Transverse colon (tissue), 4 donors: ENCODE data around the gene IL36RN. TPM values are rescaled to one million over a fixed set of nuclear protein-coding genes. Genes with fewer than 3 reads are reported as not detected.

Experiments used
- DNase-seq: peaks from one replicate; pipeline ENCODE4 v3.0.0-alpha.2; 2019
- H3K27ac ChIP-seq, 4 donors: fragments of 200-600 bp; sonication (generic); 2 replicates each; pipeline ENCODE4 v1.5.1; 2016 to 2018; ENCODE audit warnings: inconsistent platforms in 4 of 4
- H3K27me3 ChIP-seq: fragments of 200-600 bp; sonication (generic); 2 replicates; pipeline ENCODE4 v1.5.1; 2017; ENCODE audit warnings: inconsistent platforms
- H3K36me3 ChIP-seq, 4 donors: fragments of 200-600 bp; sonication (generic); 2 replicates each; pipeline ENCODE4 v1.5.1; 2017 to 2019; ENCODE audit warnings: inconsistent platforms in 4 of 4
- H3K4me1 ChIP-seq, 4 donors: fragments of 200-600 bp; sonication (generic); 2 replicates each; pipeline ENCODE4 v1.5.1; 2017 to 2020; ENCODE audit warnings: inconsistent platforms in 4 of 4
- H3K4me3 ChIP-seq, 4 donors: fragments of 200-600 bp; sonication (generic); 1 replicate in 1 of 4; 2 replicates in 3 of 4; pipeline versions ENCODE4 v1.5.1 to v1.6.1; 2017 to 2019; ENCODE audit warnings: inconsistent platforms in 4 of 4
- H3K9me3 ChIP-seq, 2 donors: fragments of 200-600 bp; sonication (generic); 2 replicates each; pipeline ENCODE4 v1.5.1; 2017 to 2019; ENCODE audit warnings: inconsistent platforms in 2 of 2
- EP300 ChIP-seq: sonication (generic); formaldehyde crosslinking; IDR thresholded peaks from one replicate; pipeline ENCODE4 v1.6.1; 2017; ENCODE audit warnings: antibody characterized with exemption, low read depth
- POLR2A ChIP-seq: fragments of 450-650 bp; IDR thresholded peaks from one replicate; pipeline ENCODE4 v1.6.1; 2016; ENCODE audit warnings: antibody characterized with exemption, mild to moderate bottlenecking, moderate library complexity
- POLR2AphosphoS5 ChIP-seq, 3 donors: sonication (generic); formaldehyde crosslinking; IDR thresholded peaks; one replicate each; pipeline ENCODE4 v1.6.1; 2016; ENCODE audit warnings: antibody characterized with exemption in 3 of 3
- WGBS, 2 donors: methylation state at CpG; one replicate each; pipeline ENCODE4 v1.1.5; 2018; ENCODE audit warnings: low coverage in 1 of 2; 5-methylcytosine and 5-hydroxymethylcytosine counted together
- in situ Hi-C, 4 donors: fragments of 200-750 bp; cut with MboI; loops; one replicate each; pipeline versions ENCODE4 v1.15.0 to v1.15.1; 2017; ENCODE audit warnings: low sequenced_read_pairs in 3 of 4, low pct_ligation_motif_present in 1 of 4, low pct_unique_long_range_greater_than_20kb in 1 of 4
- intact Hi-C: fragments of 100-400 bp; cut with DNase I; formaldehyde crosslinking; loops from one replicate; pipeline ENCODE4 v1.15.1; 2023; ENCODE audit warnings: low total_unique reads
- total RNA-seq, 4 donors: library from RNA; depleted of rRNA; stranded (reverse); fragments of >200 nt; gene quantifications; one replicate each; pipeline ENCODE4 v1.1.0, GENCODE V29; 2016
- TF ChIP-seq, protein P1 (sequence below), 5 experiments: fragments of 200-600 bp in 3 of 5; fragments of 450-650 bp in 2 of 5; sonication (generic) in 3 of 5; IDR thresholded peaks; 1 replicate in 2 of 5; 2 replicates in 3 of 5; pipeline ENCODE4 v1.5.1; 2016 to 2017; ENCODE audit warnings: antibody characterized with exemption in 5 of 5, inconsistent platforms in 3 of 5, mild to moderate bottlenecking in 2 of 5, moderate library complexity in 1 of 5

Gene IL36RN
- total RNA-seq, 4 donors from 2014 or later: not detected

DNA sequence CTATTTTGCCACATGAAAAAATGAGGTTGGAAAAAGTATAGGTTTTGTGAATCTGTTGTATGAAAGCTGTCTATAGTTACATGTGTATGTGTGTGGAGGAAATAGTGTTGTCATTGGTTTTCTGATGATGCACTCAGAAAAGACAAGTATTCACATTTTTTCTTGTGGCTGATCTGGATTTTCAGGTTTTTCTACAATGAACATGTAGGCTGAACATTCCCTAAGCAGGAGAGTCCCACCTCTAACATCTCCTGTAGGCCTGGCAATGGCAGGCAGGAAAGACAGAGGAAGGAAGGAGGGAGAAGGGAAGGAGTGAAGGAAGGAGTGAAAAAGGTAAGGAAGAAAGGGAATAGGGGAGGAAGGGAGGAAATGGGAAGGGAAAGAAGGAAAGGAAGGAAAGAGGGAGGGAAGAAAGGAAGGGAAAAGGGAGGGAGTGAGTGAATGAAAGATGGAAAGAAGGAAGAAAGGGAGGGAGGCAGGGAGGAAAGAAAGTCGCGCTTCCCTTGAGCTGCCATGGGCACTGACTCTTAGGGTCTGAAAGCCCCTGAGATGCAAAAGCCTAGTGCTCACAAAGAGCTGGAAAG lies 495 bp upstream of the IL36RN start:
- in situ Hi-C loops (no loop called here), intact Hi-C loops (no loop called here)
- peaks cover 0 to 4% of the 10 kb centered on the region in 2 donors for H3K9me3 ChIP-seq
- 45 to 86% methylated on average over 2 of the region's 2 CpGs for WGBS, 2 donors
- no peaks in the 10 kb centered on the region for H3K36me3 ChIP-seq
- H3K27me3 ChIP-seq: no peaks in the 10 kb centered on the region
- TF ChIP-seq, protein P1, sequence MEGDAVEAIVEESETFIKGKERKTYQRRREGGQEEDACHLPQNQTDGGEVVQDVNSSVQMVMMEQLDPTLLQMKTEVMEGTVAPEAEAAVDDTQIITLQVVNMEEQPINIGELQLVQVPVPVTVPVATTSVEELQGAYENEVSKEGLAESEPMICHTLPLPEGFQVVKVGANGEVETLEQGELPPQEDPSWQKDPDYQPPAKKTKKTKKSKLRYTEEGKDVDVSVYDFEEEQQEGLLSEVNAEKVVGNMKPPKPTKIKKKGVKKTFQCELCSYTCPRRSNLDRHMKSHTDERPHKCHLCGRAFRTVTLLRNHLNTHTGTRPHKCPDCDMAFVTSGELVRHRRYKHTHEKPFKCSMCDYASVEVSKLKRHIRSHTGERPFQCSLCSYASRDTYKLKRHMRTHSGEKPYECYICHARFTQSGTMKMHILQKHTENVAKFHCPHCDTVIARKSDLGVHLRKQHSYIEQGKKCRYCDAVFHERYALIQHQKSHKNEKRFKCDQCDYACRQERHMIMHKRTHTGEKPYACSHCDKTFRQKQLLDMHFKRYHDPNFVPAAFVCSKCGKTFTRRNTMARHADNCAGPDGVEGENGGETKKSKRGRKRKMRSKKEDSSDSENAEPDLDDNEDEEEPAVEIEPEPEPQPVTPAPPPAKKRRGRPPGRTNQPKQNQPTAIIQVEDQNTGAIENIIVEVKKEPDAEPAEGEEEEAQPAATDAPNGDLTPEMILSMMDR (IDR thresholded peaks at IDR 0.05): no peak
- TF ChIP-seq POLR2A (no peak), POLR2AphosphoS5 (IDR thresholded peaks at IDR 0.05) (no peak), EP300 (no peak)
- DNase-seq: no peak
- no peak overlapping the region for H3K27ac ChIP-seq
- no peak overlapping the region for H3K4me3 ChIP-seq
- H3K4me1 ChIP-seq: no peaks in the 10 kb centered on the region

DNA sequence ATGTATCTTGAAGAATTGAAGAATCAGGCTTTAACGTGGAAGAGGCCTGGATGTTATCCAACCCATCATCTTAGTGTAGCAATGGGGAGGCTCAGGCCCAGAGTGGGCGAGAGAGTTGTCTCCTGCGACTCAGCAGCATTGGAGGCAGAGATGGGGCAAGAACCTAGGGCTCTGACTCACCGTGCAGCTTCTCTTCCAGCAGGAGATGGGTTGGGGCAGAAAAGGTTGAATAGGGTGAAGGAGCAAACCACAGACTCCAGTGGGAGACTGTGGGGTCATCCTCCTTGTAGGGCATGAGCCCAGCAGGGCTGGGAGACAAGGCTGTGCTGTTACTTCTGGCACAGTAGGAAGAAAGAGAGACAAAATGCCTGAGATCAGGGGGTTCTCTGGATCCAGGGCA lies 1.4 kb downstream of the IL36RN start:
- H3K9me3 ChIP-seq: no peaks in the 10 kb centered on the region
- no peaks in the 10 kb centered on the region for H3K27me3 ChIP-seq
- H3K4me1 ChIP-seq: no peaks in the 10 kb centered on the region
- H3K27ac ChIP-seq: no peak overlapping the region
- TF ChIP-seq EP300 (no peak), POLR2AphosphoS5 (IDR thresholded peaks at IDR 0.05) (no peak), POLR2A (no peak)
- TF ChIP-seq, protein P1 (IDR thresholded peaks at IDR 0.05): no peak
- in situ Hi-C loops: no loop called here
- no peak overlapping the region for H3K4me3 ChIP-seq
- intact Hi-C loops: no loop called here
- 54 to 77% methylated on average over 4 of the region's 4 CpGs for WGBS, 2 donors
- no peak for DNase-seq
- no peaks in the 10 kb centered on the region for H3K36me3 ChIP-seq

DNA sequence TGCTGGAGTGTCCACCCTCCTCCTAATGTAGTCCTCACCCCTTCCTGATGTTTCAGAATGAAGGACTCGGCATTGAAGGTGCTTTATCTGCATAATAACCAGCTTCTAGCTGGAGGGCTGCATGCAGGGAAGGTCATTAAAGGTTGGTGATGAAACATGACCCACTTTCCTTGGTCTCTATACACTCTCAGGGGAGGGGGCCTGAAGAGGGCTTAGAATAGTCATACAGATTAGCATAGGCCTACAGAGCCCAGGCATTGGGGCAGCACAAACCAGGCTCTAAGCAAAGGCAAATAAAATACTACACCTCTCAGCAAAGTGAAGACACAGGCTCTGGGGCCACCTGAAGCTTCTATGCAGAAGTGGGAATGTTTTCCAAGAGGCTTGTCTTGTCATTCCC lies 1.8 kb downstream of the IL36RN start:
- intact Hi-C loops (no loop called here), in situ Hi-C loops (no loop called here)
- Histone ChIP-seq H3K36me3 (no peaks in the 10 kb centered on the region), H3K4me3 (no peak overlapping the region), H3K9me3 (no peaks in the 10 kb centered on the region), H3K27ac (no peak overlapping the region), H3K4me1 (no peaks in the 10 kb centered on the region), H3K27me3 (no peaks in the 10 kb centered on the region)
- WGBS, 2 donors: 91% methylated on average over 1 of the region's 1 CpG; no CpG with 5 or more reads in 1 of the 2 donors
- DNase-seq: no peak
- TF ChIP-seq POLR2A (no peak), EP300 (no peak), POLR2AphosphoS5 (IDR thresholded peaks at IDR 0.05) (no peak)
- TF ChIP-seq, protein P1 (IDR thresholded peaks at IDR 0.05): no peak

DNA sequence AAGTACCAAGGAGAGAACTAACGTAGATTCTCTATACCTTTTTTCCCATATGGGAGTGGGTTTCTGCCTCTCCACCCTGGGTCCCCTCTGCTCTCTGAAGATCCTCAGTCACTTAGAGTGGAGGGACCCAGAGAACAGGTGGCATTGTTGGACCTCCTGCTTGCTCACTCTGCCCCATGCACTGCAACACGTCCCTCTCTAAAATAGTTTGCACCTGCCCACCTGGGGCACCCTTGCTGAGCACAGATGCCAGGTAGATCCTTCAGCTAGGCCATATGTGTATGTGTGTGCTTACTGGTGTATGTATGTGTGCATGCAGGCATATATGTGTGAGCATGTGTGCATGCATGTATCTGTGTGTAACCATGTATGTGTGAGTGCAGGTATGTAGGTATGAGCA lies 2.2 kb downstream of the IL36RN start:
- Histone ChIP-seq H3K36me3 (no peaks in the 10 kb centered on the region), H3K4me1 (no peaks in the 10 kb centered on the region), H3K27me3 (no peaks in the 10 kb centered on the region), H3K4me3 (no peak overlapping the region), H3K9me3 (no peaks in the 10 kb centered on the region), H3K27ac (no peak overlapping the region)
- 44% methylated on average over 2 of the region's 2 CpGs; no CpG with 5 or more reads in 1 of the 2 donors for WGBS, 2 donors
- intact Hi-C loops: no loop called here
- TF ChIP-seq POLR2AphosphoS5 (IDR thresholded peaks at IDR 0.05) (no peak), POLR2A (no peak), EP300 (no peak)
- TF ChIP-seq, protein P1 (IDR thresholded peaks at IDR 0.05): no peak
- in situ Hi-C loops: no loop called here
- no peak for DNase-seq
